HepG2 (cell line): Measurements from ENCODE around the gene MTHFD1. TPM values are rescaled to one million over a fixed set of nuclear protein-coding genes. Genes with fewer than 3 reads are reported as not detected.
A peak's percentile ranks its signal among the peaks of the same experiment; 100 is the strongest.

ENCODE experiments used
- CCDC6 ChIP-seq: sonication (generic); formaldehyde crosslinking; IDR thresholded peaks from 2 replicates; pipeline ENCODE4 v1.8.1; 2022; ENCODE audit warnings: mild to moderate bottlenecking, missing genetic modification reagents, moderate library complexity
- GZF1 ChIP-seq: sonication (generic); formaldehyde crosslinking; IDR thresholded peaks from 2 replicates; pipeline ENCODE4 v1.5.1; 2020; ENCODE audit warnings: mild to moderate bottlenecking, missing genetic modification reagents
- HNRNPUL1 ChIP-seq: fragments of 200-400 bp; formaldehyde crosslinking; IDR thresholded peaks from 2 replicates; pipeline ENCODE4 v1.6.1; 2017; ENCODE audit warnings: low read depth, mild to moderate bottlenecking, low read length, moderate library complexity
- HOMEZ ChIP-seq: IDR thresholded peaks from 2 replicates; pipeline ENCODE4 v1.6.1; 2016; ENCODE audit warnings: low read depth
- KLF15 ChIP-seq: sonication (generic); formaldehyde crosslinking; IDR thresholded peaks from 2 replicates; pipeline ENCODE4 v1.8.1; 2023; ENCODE audit warnings: borderline replicate concordance, mild to moderate bottlenecking, inconsistent platforms, missing genetic modification reagents, mixed read lengths
- KLF16 ChIP-seq, 2 experiments: sonication (generic) in 1 of 2; formaldehyde crosslinking in 1 of 2; IDR thresholded peaks; 2 replicates each; pipeline versions ENCODE4 v1.6.1 to v1.8.0; 2016 to 2023; ENCODE audit warnings: missing genetic modification reagents in 2 of 2, missing compliant biosample characterization in 1 of 2
- KLF6 ChIP-seq: IDR thresholded peaks from 2 replicates; pipeline ENCODE4 v1.8.0; 2016; ENCODE audit warnings: missing biosample characterization, missing genetic modification reagents
- MATR3 ChIP-seq: sonication (generic); formaldehyde crosslinking; IDR thresholded peaks from 2 replicates; pipeline ENCODE4 v1.4.0; 2020; ENCODE audit warnings: missing genetic modification reagents
- PHF20 ChIP-seq: sonication (generic); formaldehyde crosslinking; IDR thresholded peaks from 2 replicates; pipeline ENCODE4 v1.5.0; 2020; ENCODE audit warnings: mild to moderate bottlenecking, missing genetic modification reagents
- RERE ChIP-seq: IDR thresholded peaks from 2 replicates; pipeline ENCODE4 v1.6.1; 2016; ENCODE audit warnings: low read depth, missing genetic modification reagents, missing compliant biosample characterization
- TAF15 ChIP-seq: fragments of 200-400 bp; formaldehyde crosslinking; IDR thresholded peaks from one replicate; pipeline ENCODE4 v1.6.1; 2018; ENCODE audit warnings: mild to moderate bottlenecking, low read depth, low read length; ENCODE audit not compliant: poor library complexity, severe bottlenecking
- THAP8 ChIP-seq: sonication (generic); formaldehyde crosslinking; IDR thresholded peaks from 2 replicates; pipeline ENCODE4 v1.5.1; 2020; ENCODE audit warnings: missing genetic modification reagents, mild to moderate bottlenecking, borderline replicate concordance
- ZBED4 ChIP-seq: sonication (generic); formaldehyde crosslinking; IDR thresholded peaks from 2 replicates; pipeline ENCODE4 v1.4.0; 2020; ENCODE audit warnings: missing genetic modification reagents, borderline replicate concordance
- ZNF12 ChIP-seq: sonication (generic); formaldehyde crosslinking; IDR thresholded peaks from 2 replicates; pipeline ENCODE4 v1.5.0; 2020; ENCODE audit warnings: missing genetic modification reagents
- ZNF562 ChIP-seq: sonication (generic); formaldehyde crosslinking; IDR thresholded peaks from 2 replicates; pipeline ENCODE4 v1.8.0; 2022; ENCODE audit warnings: missing genetic modification reagents, borderline replicate concordance
- ZNF672 ChIP-seq: sonication (generic); formaldehyde crosslinking; IDR thresholded peaks from 2 replicates; pipeline ENCODE4 v1.8.1; 2022; ENCODE audit warnings: missing genetic modification reagents
- ZNF773 ChIP-seq: sonication (generic); formaldehyde crosslinking; IDR thresholded peaks from 2 replicates; pipeline ENCODE4 v1.4.0; 2020; ENCODE audit warnings: missing genetic modification reagents, borderline replicate concordance
- ZNF850 ChIP-seq: sonication (generic); formaldehyde crosslinking; conservative IDR thresholded peaks from 2 replicates; pipeline ENCODE4 v1.9.0; 2021; ENCODE audit warnings: mild to moderate bottlenecking, missing genetic modification reagents
- polyA plus RNA-seq, 8 experiments: library from polyadenylated mRNA; depleted of rRNA in 3 of 8; stranded (reverse) in 7 of 8; unstranded in 1 of 8; fragments of >200 nt; fragmentation: Illumina TruSeq in 4 of 8; extraction: Trizol in 4 of 8; gene quantifications; 2 replicates each; pipeline versions ENCODE4 v1.2.1 to v1.2.3, GENCODE V29; 2011 to 2016; ENCODE audit warnings: low read depth in 4 of 8, missing spikeins in 1 of 8, mixed read lengths in 1 of 8; ENCODE audit not compliant: insufficient read depth in 1 of 8
- total RNA-seq, 5 experiments: library from RNA; depleted of rRNA; stranded (reverse); fragments of >200 nt; fragmentation: Illumina TruSeq; extraction: Trizol; gene quantifications; 2 replicates each; pipeline ENCODE4 v1.2.3, GENCODE V29; 2016; ENCODE audit warnings: low read depth in 1 of 5

MTHFD1 gene
- total and polyA plus RNA-seq, 2 of the 13 experiments (the other 11 are each of a cell fraction or from before 2014, with no cell fraction given), result 31.0 to 106 TPM

- no peak for TF ChIP-seq ZBED4 (CRISPR knock-in tag)
- TF ChIP-seq ZNF562 (CRISPR knock-in tag), result no peak
- no peak for TF ChIP-seq HNRNPUL1
- TF ChIP-seq KLF6 (CRISPR knock-in tag), result no peak
- TF ChIP-seq MATR3 (CRISPR knock-in tag), result no peak
- TF ChIP-seq ZNF773 (CRISPR knock-in tag), result no peak
- no peak for TF ChIP-seq ZNF12 (CRISPR knock-in tag)
- no peak for TF ChIP-seq RERE
- no peak for TF ChIP-seq ZNF672 (CRISPR knock-in tag)
- no peak; the same call in 1 of the 2 replicates for TF ChIP-seq THAP8 (CRISPR knock-in tag)
- TF ChIP-seq KLF16 (CRISPR knock-in tag; IDR thresholded peaks at IDR 0.05), result no peak
- peak; percentile 36; the same call in 1 of the 2 replicates for TF ChIP-seq HOMEZ (CRISPR knock-in tag)
- no peak for TF ChIP-seq ZNF850 (CRISPR knock-in tag)
- TF ChIP-seq CCDC6 (CRISPR knock-in tag), result no peak; the same call in 1 of the 2 replicates
- no peak for TF ChIP-seq TAF15
- TF ChIP-seq PHF20 (CRISPR knock-in tag), result peak; percentile 78
- peak; percentile 58; the same call in 1 of the 2 replicates for TF ChIP-seq GZF1 (CRISPR knock-in tag)
- TF ChIP-seq KLF15 (CRISPR knock-in tag), result no peak
Observed at GRCh38 chr14:64338616-64339316, 49.4 kb upstream of the MTHFD1 start (continued).
